ENCODE measurements around the gene FNDC3B. TPM values are rescaled to one million over a fixed set of nuclear protein-coding genes. Genes with fewer than 3 reads are reported as not detected.

Gene FNDC3B
- total and polyA plus RNA-seq, 2 of the 8 experiments (the other 6 are each of a cell fraction or from before 2014, with no cell fraction given) = 14.1 to 44.4 TPM

GRCh38 chr3:172139528-172140276 is 100.3 kb downstream of the FNDC3B start (continued):
- TF ChIP-seq CBX8 (IDR thresholded peaks at IDR 0.05; ENCODE audit: borderline replicate concordance, low read depth, low read length) = no peak
- TF ChIP-seq NRF1 (IDR thresholded peaks at IDR 0.05; ENCODE audit: low read depth, low read length) = no peak
